Measurements from ENCODE around the gene ABCG8. TPM values are rescaled to one million over a fixed set of nuclear protein-coding genes. Genes with fewer than 3 reads are reported as not detected.

The ABCG8 gene
- not detected for total RNA-seq

- ATAC-seq, result no peak
- Mint-ChIP-seq H3K4me1 (no peaks in the 10 kb centered on the region), H3K4me3 (no peak within 1 kb of the TSS), H3K9me3 (ENCODE audit: low read depth) (no peaks in the 10 kb centered on the region), H3K36me3 (ENCODE audit: low read depth) (no peaks in the 10 kb centered on the region), H3K27ac (no peak within 1 kb of the TSS), H3K27me3 (no peaks in the 10 kb centered on the region)
- intact Hi-C loops (cut with DNase I, micrococcal nuclease), result no loop called here
- CTCF ChIA-PET, result no interaction called here
- no peak for DNase-seq
- POLR2A ChIA-PET, result no interaction called here
Measured at GRCh38 chr2:43838560-43839267, at the start of gene ABCG8, which contains the start of gene ABCG5. ABCG8 (plus strand) TSS chr2:43838971; CDS start chr2:43839054, 83 bp downstream. ABCG5 (minus strand) TSS chr2:43838839; CDS start chr2:43838679, 160 bp downstream.

GRCh38 chr2:43790147-43790546 is 48.6 kb upstream of the ABCG8 start:
- Mint-ChIP-seq H3K4me3 (no peak overlapping the region), H3K4me1 (peaks cover 25% of the 10 kb centered on the region), H3K27me3 (no peaks in the 10 kb centered on the region), H3K27ac (no peak overlapping the region), H3K9me3 (ENCODE audit: low read depth) (no peaks in the 10 kb centered on the region), H3K36me3 (ENCODE audit: low read depth) (peaks cover 12% of the 10 kb centered on the region)
- intact Hi-C loops (cut with DNase I, micrococcal nuclease), result no loop called here
- DNase-seq (no peak), ATAC-seq (no peak)
- ChIA-PET POLR2A (interaction anchor here (0.6 kb wide), 1 partner anchor 275 kb away, joined by 3 read pairs; no protein-coding TSS in a partner anchor), CTCF (interaction anchor here (0.7 to 1.7 kb wide), 4 partner anchors 8 to 1055 kb away, joined by 3 to 5 read pairs (median 4); partner anchors contain the start of gene DYNC2LI1)

- ChIA-PET CTCF (interaction anchor here (0.8 to 1.7 kb wide), 2 partner anchors 17 to 45 kb away, joined by 3 to 5 read pairs; partner anchors contain the start of gene DYNC2LI1), POLR2A (no interaction called here)
- ATAC-seq (no peak), DNase-seq (no peak)
- H3K4me1 Mint-ChIP-seq, result peaks cover 25% of the 10 kb centered on the region
- H3K36me3 Mint-ChIP-seq (ENCODE audit: low read depth), result peaks cover 12% of the 10 kb centered on the region
- H3K9me3 Mint-ChIP-seq (ENCODE audit: low read depth), result no peaks in the 10 kb centered on the region
- H3K27ac Mint-ChIP-seq, result no peak overlapping the region
- no peaks in the 10 kb centered on the region for H3K27me3 Mint-ChIP-seq
- intact Hi-C loops (cut with DNase I, micrococcal nuclease), result no loop called here
- H3K4me3 Mint-ChIP-seq, result no peak overlapping the region
Measured at GRCh38 chr2:43791035-43791765, 47.6 kb upstream of the ABCG8 start.

GRCh38 chr2:43792653-43793052 is 46.1 kb upstream of the ABCG8 start:
- Mint-ChIP-seq H3K4me3 (no peak overlapping the region), H3K36me3 (ENCODE audit: low read depth) (peaks cover 12% of the 10 kb centered on the region), H3K9me3 (ENCODE audit: low read depth) (no peaks in the 10 kb centered on the region), H3K4me1 (peaks cover 17% of the 10 kb centered on the region), H3K27me3 (no peaks in the 10 kb centered on the region), H3K27ac (no peak overlapping the region)
- intact Hi-C loops (cut with DNase I, micrococcal nuclease), result no loop called here
- ATAC-seq, result no peak
- ChIA-PET CTCF (no interaction called here), POLR2A (no interaction called here)
- DNase-seq, result no peak

- no peaks in the 10 kb centered on the region for H3K9me3 Mint-ChIP-seq (ENCODE audit: low read depth)
- intact Hi-C loops (cut with DNase I, micrococcal nuclease), result no loop called here
- ATAC-seq (no peak), DNase-seq (no peak)
- no peaks in the 10 kb centered on the region for H3K4me1 Mint-ChIP-seq
- H3K4me3 Mint-ChIP-seq, result no peak overlapping the region
- ChIA-PET CTCF (interaction anchor here (1.2 kb wide), 1 partner anchor 51 kb away, joined by 3 read pairs; no protein-coding TSS in a partner anchor), POLR2A (no interaction called here)
- H3K27me3 Mint-ChIP-seq, result no peaks in the 10 kb centered on the region
- H3K36me3 Mint-ChIP-seq (ENCODE audit: low read depth), result peaks cover 8% of the 10 kb centered on the region
- H3K27ac Mint-ChIP-seq, result no peak overlapping the region
Measured at GRCh38 chr2:43794956-43795355, 43.8 kb upstream of the ABCG8 start.

GRCh38 chr2:43796206-43796605 is 42.6 kb upstream of the ABCG8 start:
- H3K36me3 Mint-ChIP-seq (ENCODE audit: low read depth), result peaks cover 6% of the 10 kb centered on the region
- no peaks in the 10 kb centered on the region for H3K27me3 Mint-ChIP-seq
- ATAC-seq (no peak), DNase-seq (no peak)
- no peaks in the 10 kb centered on the region for H3K9me3 Mint-ChIP-seq (ENCODE audit: low read depth)
- H3K27ac Mint-ChIP-seq, result no peak overlapping the region
- CTCF ChIA-PET, result interaction anchor here (1.0 kb wide), 1 partner anchor 22 kb away, joined by 4 read pairs; the partner anchor contains the start of gene DYNC2LI1
- H3K4me1 Mint-ChIP-seq, result no peaks in the 10 kb centered on the region
- H3K4me3 Mint-ChIP-seq, result no peak overlapping the region
- POLR2A ChIA-PET, result no interaction called here
- intact Hi-C loops (cut with DNase I, micrococcal nuclease), result no loop called here

- intact Hi-C loops (cut with DNase I, micrococcal nuclease), result no loop called here
- Mint-ChIP-seq H3K36me3 (ENCODE audit: low read depth) (peaks cover 4% of the 10 kb centered on the region), H3K27ac (no peak overlapping the region), H3K4me3 (no peak overlapping the region), H3K9me3 (ENCODE audit: low read depth) (no peaks in the 10 kb centered on the region), H3K27me3 (no peaks in the 10 kb centered on the region), H3K4me1 (no peaks in the 10 kb centered on the region)
- ATAC-seq (no peak), DNase-seq (no peak)
- CTCF ChIA-PET, result interaction anchor here (0.5 to 1.1 kb wide), 5 partner anchors 8 to 253 kb away, joined by 3 to 4 read pairs (median 3); no protein-coding TSS in a partner anchor
- POLR2A ChIA-PET, result no interaction called here
Measured at GRCh38 chr2:43798300-43798699, 40.5 kb upstream of the ABCG8 start.

- H3K4me1 Mint-ChIP-seq, result no peaks in the 10 kb centered on the region
- H3K27ac Mint-ChIP-seq, result no peak overlapping the region
- no peak for ATAC-seq
- CTCF ChIA-PET, result no interaction called here
- H3K27me3 Mint-ChIP-seq, result no peaks in the 10 kb centered on the region
- no peak for DNase-seq
- POLR2A ChIA-PET, result no interaction called here
- no peaks in the 10 kb centered on the region for H3K9me3 Mint-ChIP-seq (ENCODE audit: low read depth)
- intact Hi-C loops (cut with DNase I, micrococcal nuclease), result no loop called here
- peaks cover 10% of the 10 kb centered on the region for H3K36me3 Mint-ChIP-seq (ENCODE audit: low read depth)
- no peak overlapping the region for H3K4me3 Mint-ChIP-seq
Measured at GRCh38 chr2:43800894-43801293, 37.9 kb upstream of the ABCG8 start.

GRCh38 chr2:43802135-43802534 is 36.6 kb upstream of the ABCG8 start:
- ATAC-seq (no peak), DNase-seq (no peak)
- H3K27ac Mint-ChIP-seq, result no peak overlapping the region
- intact Hi-C loops (cut with DNase I, micrococcal nuclease), result no loop called here
- H3K27me3 Mint-ChIP-seq, result no peaks in the 10 kb centered on the region
- H3K4me3 Mint-ChIP-seq, result no peak overlapping the region
- H3K9me3 Mint-ChIP-seq (ENCODE audit: low read depth), result no peaks in the 10 kb centered on the region
- ChIA-PET POLR2A (interaction anchor here (0.6 kb wide), 1 partner anchor 225 kb away, joined by 3 read pairs; no protein-coding TSS in a partner anchor), CTCF (interaction anchor here (0.7 kb wide), 1 partner anchor 44 kb away, joined by 3 read pairs; no protein-coding TSS in a partner anchor)
- H3K4me1 Mint-ChIP-seq, result no peaks in the 10 kb centered on the region
- H3K36me3 Mint-ChIP-seq (ENCODE audit: low read depth), result peaks cover 11% of the 10 kb centered on the region

- no peak overlapping the region for H3K27ac Mint-ChIP-seq
- CTCF ChIA-PET, result no interaction called here
- POLR2A ChIA-PET, result no interaction called here
- no peaks in the 10 kb centered on the region for H3K4me1 Mint-ChIP-seq
- H3K36me3 Mint-ChIP-seq (ENCODE audit: low read depth), result peaks cover 11% of the 10 kb centered on the region
- no peaks in the 10 kb centered on the region for H3K9me3 Mint-ChIP-seq (ENCODE audit: low read depth)
- DNase-seq (no peak), ATAC-seq (no peak)
- no peaks in the 10 kb centered on the region for H3K27me3 Mint-ChIP-seq
- intact Hi-C loops (cut with DNase I, micrococcal nuclease), result no loop called here
- H3K4me3 Mint-ChIP-seq, result no peak overlapping the region
Measured at GRCh38 chr2:43803113-43803512, 35.7 kb upstream of the ABCG8 start.

GRCh38 chr2:43806719-43807031 is 32.1 kb upstream of the ABCG8 start:
- H3K9me3 Mint-ChIP-seq (ENCODE audit: low read depth), result no peaks in the 10 kb centered on the region
- intact Hi-C loops (cut with DNase I, micrococcal nuclease), result no loop called here
- DNase-seq (no peak), ATAC-seq (no peak)
- H3K4me1 Mint-ChIP-seq, result no peaks in the 10 kb centered on the region
- no peaks in the 10 kb centered on the region for H3K27me3 Mint-ChIP-seq
- CTCF ChIA-PET, result no interaction called here
- POLR2A ChIA-PET, result no interaction called here
- no peak overlapping the region for H3K27ac Mint-ChIP-seq
- H3K4me3 Mint-ChIP-seq, result no peak overlapping the region
- peaks cover 9% of the 10 kb centered on the region for H3K36me3 Mint-ChIP-seq (ENCODE audit: low read depth)

- ATAC-seq (no peak), DNase-seq (no peak)
- ChIA-PET POLR2A (no interaction called here), CTCF (no interaction called here)
- H3K4me3 Mint-ChIP-seq, result no peak overlapping the region
- no peak overlapping the region for H3K27ac Mint-ChIP-seq
- no peaks in the 10 kb centered on the region for H3K27me3 Mint-ChIP-seq
- H3K36me3 Mint-ChIP-seq (ENCODE audit: low read depth), result peaks cover 3% of the 10 kb centered on the region
- H3K9me3 Mint-ChIP-seq (ENCODE audit: low read depth), result no peaks in the 10 kb centered on the region
- intact Hi-C loops (cut with DNase I, micrococcal nuclease), result no loop called here
- no peaks in the 10 kb centered on the region for H3K4me1 Mint-ChIP-seq
Measured at GRCh38 chr2:43810452-43810851, 28.3 kb upstream of the ABCG8 start.
